WTC11 (cell line): ENCODE measurements around the gene SNRPE.

Experiments used
- GABPB1 ChIP-seq: sonication (generic); formaldehyde crosslinking; IDR thresholded peaks from 2 replicates; pipeline ENCODE4 v1.8.1; 2023; ENCODE audit warnings: mild to moderate bottlenecking, missing genetic modification reagents
- MAX ChIP-seq: sonication (generic); formaldehyde crosslinking; IDR thresholded peaks from 2 replicates; pipeline ENCODE4 v1.8.0; 2022; ENCODE audit warnings: mild to moderate bottlenecking, missing genetic modification reagents
- NR2C2 ChIP-seq: sonication (generic); formaldehyde crosslinking; IDR thresholded peaks from 2 replicates; pipeline ENCODE4 v1.8.0; 2022; ENCODE audit warnings: mild to moderate bottlenecking, missing genetic modification reagents
- TP53 ChIP-seq: sonication (generic); formaldehyde crosslinking; IDR thresholded peaks from 2 replicates; pipeline ENCODE4 v1.8.1; 2023; ENCODE audit warnings: mild to moderate bottlenecking, missing genetic modification reagents

- TF ChIP-seq MAX (CRISPR knock-in tag), result no peak
- TF ChIP-seq TP53 (CRISPR knock-in tag), result no peak
- TF ChIP-seq NR2C2, result no peak
- TF ChIP-seq GABPB1 (CRISPR knock-in tag), result no peak
Measured at GRCh38 chr1:203898458-203899352, 37.3 kb downstream of the SNRPE start.
